HL-60 (cell line): ENCODE data around the gene CACNA1C.

Experiments
- DNase-seq, 2 experiments: peaks; one replicate each; pipeline ENCODE4 v3.0.0-alpha.2; 2010 to 2020; ENCODE audit warnings: low read depth in 1 of 2, low spot score in 1 of 2
- H3K27ac ChIP-seq: fragments of 250-450 bp; sonication (Bioruptor Pico); replicated peaks from 2 replicates; pipeline ENCODE4 v1.5.1; 2020; ENCODE audit warnings: mild to moderate bottlenecking, moderate library complexity
- H3K27me3 ChIP-seq: fragments of 250-450 bp; sonication (Bioruptor Pico); 2 replicates; pipeline ENCODE4 v1.5.1; 2021; ENCODE audit warnings: mild to moderate bottlenecking, moderate library complexity; ENCODE audit not compliant: insufficient read depth, poor library complexity, severe bottlenecking
- H3K4me3 ChIP-seq: replicated peaks from 2 replicates; pipeline ENCODE4 v1.5.1; 2011; ENCODE audit warnings: mild to moderate bottlenecking, control low read depth, low read length; ENCODE audit not compliant: insufficient read depth
- CTCF ChIP-seq: IDR thresholded peaks from one replicate; pipeline ENCODE4 v1.5.1; 2011; ENCODE audit warnings: low read length, control low read depth, inconsistent platforms; ENCODE audit not compliant: insufficient read depth
- GABPA ChIP-seq: IDR thresholded peaks from 2 replicates; pipeline ENCODE4 v1.6.1; 2012; ENCODE audit warnings: low read depth
- POLR2AphosphoS5 ChIP-seq: IDR thresholded peaks from 2 replicates; pipeline ENCODE4 v1.6.1; 2012; ENCODE audit warnings: low read depth
- REST ChIP-seq: IDR thresholded peaks from 2 replicates; pipeline ENCODE4 v1.6.1; 2012; ENCODE audit warnings: low read depth; ENCODE audit not compliant: insufficient replicate concordance
- SPI1 ChIP-seq: IDR thresholded peaks from 2 replicates; pipeline ENCODE4 v1.6.1; 2012; ENCODE audit warnings: low read depth, mild to moderate bottlenecking, borderline replicate concordance

CACNA1C gene

GRCh38 chr12:2633825-2634200 is 581.0 kb downstream of the CACNA1C start:
- Histone ChIP-seq H3K4me3 (no peak overlapping the region), H3K27ac (no peak overlapping the region), H3K27me3 (no peaks in the 10 kb centered on the region)
- no peak for TF ChIP-seq POLR2AphosphoS5
- no peak for TF ChIP-seq CTCF
- TF ChIP-seq REST, result no peak
- TF ChIP-seq SPI1, result no peak
- TF ChIP-seq GABPA, result no peak
- DNase-seq, result no peak

- DNase-seq, result no peak
- Histone ChIP-seq H3K4me3 (no peak overlapping the region), H3K27ac (no peak overlapping the region), H3K27me3 (no peaks in the 10 kb centered on the region)
- TF ChIP-seq POLR2AphosphoS5, result no peak
- TF ChIP-seq CTCF, result no peak
- TF ChIP-seq REST, result no peak
- no peak for TF ChIP-seq SPI1
- TF ChIP-seq GABPA, result no peak
Measured at GRCh38 chr12:2634471-2634870, 581.7 kb downstream of the CACNA1C start.

GRCh38 chr12:2636741-2637340 is 584.1 kb downstream of the CACNA1C start:
- Histone ChIP-seq H3K4me3 (no peak overlapping the region), H3K27me3 (no peaks in the 10 kb centered on the region), H3K27ac (no peak overlapping the region)
- DNase-seq, result no peak
- TF ChIP-seq SPI1 (no peak), POLR2AphosphoS5 (no peak), CTCF (no peak), GABPA (no peak), REST (no peak)
